Measurements from ENCODE around the gene TRMT2A.

- TF ChIP-seq CTCF (optimal IDR thresholded peaks at IDR 0.05 in 1 of 3, IDR thresholded peaks at IDR 0.05 in 1 of 3, conservative IDR thresholded peaks at IDR 0.05 in 1 of 3; ENCODE audit: extremely low read depth in 1 of 3, insufficient read depth in 2 of 3, low read length in 3 of 3), result no peak
- TF ChIP-seq EZH2 (IDR thresholded peaks at IDR 0.05; ENCODE audit: low read length), result no peak
Observed at GRCh38 chr22:20148414-20148813, 31.4 kb upstream of the TRMT2A start.

Measured in keratinocyte (primary cell).